Measurements from ENCODE around the gene RNF123.

RNF123 gene

GRCh38 chr3:49689046-49689907 is at the start of gene RNF123, which contains the start of gene MST1:
Gene RNF123, plus strand, starts transcription at chr3:49689557. Its CDS starts 1,609 bp downstream, at chr3:49691166.
Gene MST1, minus strand, starts transcription at chr3:49689474. Its CDS starts 783 bp downstream, at chr3:49688691.
- peak; percentile 81 for DNase-seq (ENCODE audit: low spot score)

- no peak for DNase-seq (ENCODE audit: low spot score)
Measured at GRCh38 chr3:49641292-49641691, 48.1 kb upstream of the RNF123 start.

DNA sequence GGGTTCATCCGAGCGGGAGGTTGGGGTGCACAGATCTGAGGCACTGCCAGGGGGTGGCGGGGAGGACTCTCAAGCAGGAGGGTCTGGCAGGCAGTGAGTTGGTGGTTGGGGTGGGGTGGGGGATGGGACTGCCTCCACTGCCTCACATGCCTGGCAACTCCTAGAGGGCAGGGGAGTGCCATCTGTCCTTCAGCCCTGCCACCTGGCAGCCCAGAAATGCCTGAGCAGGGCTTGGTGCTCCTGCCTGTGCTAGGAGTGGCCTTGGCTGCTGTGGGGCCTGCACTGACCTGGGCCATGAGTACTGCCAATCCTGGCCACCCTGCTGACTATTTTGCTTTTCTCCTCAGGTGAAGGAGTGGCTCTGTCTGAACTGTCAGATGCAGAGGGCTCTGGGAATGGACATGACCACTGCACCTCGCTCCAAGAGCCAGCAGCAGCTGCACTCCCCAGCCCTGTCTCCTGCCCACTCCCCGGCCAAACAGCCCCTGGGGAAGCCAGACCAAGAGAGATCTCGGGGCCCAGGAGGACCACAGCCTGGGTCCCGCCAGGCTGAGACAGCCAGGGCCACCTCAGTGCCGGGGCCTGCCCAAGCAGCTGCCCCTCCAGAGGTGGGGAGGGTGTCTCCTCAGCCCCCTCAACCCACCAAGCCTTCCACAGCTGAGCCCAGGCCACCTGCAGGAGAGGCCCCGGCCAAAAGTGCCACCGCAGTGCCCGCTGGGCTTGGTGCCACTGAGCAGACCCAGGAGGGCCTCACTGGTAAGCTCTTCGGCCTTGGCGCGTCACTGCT is 47.2 kb upstream of the RNF123 start:
- DNase-seq (ENCODE audit: low spot score) = no peak

GRCh38 chr3:49642708-49643145 is 46.6 kb upstream of the RNF123 start:
- no peak for DNase-seq (ENCODE audit: low spot score)

GRCh38 chr3:49644684-49645083 is 44.7 kb upstream of the RNF123 start:
- no peak for DNase-seq (ENCODE audit: low spot score)

DNA sequence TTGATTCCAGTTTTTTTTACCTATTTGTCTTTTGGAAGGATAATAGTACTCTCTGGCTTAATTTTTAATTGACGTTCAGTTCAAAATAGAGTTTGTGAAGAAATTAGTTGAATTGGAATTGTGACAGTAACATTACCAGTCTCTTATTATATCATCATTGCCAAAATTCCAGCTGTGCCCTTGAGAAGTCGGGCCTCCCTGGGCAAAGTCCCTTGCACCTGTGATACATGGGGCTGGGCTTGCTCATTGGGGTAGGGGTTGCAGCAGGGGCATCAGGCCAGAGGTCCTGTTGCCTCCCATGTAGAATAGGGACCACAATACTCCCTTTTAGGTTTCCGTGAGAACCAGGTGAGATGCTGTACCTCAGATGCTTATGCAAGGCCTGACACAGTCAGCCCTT is 43.1 kb upstream of the RNF123 start:
- no peak for DNase-seq (ENCODE audit: low spot score)

GRCh38 chr3:49647741-49648140 is 41.6 kb upstream of the RNF123 start:
- DNase-seq (ENCODE audit: low spot score) = no peak

GRCh38 chr3:49648354-49649019 is 40.9 kb upstream of the RNF123 start:
- DNase-seq (ENCODE audit: low spot score) = no peak

DNA sequence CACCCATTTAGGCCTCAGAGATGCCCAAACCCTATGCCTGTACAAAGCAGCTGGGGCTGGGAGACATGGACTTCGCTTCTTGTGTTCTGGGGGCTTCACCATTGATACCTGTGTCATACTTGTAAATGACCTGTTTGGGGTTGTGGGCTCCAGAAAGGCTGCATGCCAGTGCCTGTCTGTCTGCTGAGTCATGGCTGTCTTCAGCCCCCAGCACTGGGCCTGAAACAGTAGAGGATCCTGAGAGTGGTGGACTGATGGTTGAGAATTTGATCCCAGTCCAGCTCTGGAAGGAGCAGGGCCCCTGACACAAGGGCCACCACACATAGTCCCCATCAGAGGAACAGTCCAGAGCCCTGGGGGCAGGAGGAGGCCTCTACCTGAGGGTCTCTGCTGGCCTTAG is 39.8 kb upstream of the RNF123 start:
- no peak for DNase-seq (ENCODE audit: low spot score)

DNA sequence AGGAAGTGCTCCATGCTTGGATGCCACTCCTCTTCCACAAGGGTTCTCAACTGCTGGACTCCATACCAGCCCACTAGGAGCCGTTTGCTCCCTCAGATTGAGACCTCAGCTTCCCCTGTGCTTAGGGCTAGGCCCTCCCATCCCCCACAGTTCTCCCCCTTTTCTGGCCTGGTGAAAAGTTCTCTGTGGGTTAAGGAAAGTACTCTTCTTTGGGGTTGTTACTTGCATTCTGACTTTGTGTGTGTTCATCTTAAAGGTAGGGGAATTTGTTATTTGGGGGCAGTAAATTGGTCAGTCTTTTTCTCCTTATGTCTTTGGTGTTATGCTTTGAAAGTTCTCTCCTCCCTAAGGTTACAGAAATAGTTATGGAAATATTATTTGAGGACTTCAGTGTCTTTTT is 39.2 kb upstream of the RNF123 start:
- DNase-seq (ENCODE audit: low spot score) = no peak

DNA sequence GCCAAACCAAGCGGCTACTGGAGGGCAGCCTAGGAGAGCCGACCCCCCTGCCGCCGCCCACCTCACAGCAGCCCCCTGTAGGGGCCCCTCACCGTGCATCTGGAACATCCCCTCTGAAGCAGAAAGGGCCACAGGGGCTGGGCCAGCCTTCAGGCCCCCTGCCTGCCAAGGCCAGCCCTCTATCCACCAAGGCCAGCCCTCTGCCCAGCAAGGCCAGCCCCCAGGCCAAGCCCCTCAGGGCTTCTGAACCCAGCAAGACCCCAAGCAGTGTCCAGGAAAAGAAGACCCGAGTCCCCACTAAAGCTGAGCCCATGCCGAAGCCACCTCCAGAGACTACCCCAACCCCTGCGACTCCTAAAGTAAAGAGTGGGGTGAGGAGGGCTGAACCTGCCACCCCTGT is 38.7 kb upstream of the RNF123 start:
- DNase-seq (ENCODE audit: low spot score) = no peak

DNA sequence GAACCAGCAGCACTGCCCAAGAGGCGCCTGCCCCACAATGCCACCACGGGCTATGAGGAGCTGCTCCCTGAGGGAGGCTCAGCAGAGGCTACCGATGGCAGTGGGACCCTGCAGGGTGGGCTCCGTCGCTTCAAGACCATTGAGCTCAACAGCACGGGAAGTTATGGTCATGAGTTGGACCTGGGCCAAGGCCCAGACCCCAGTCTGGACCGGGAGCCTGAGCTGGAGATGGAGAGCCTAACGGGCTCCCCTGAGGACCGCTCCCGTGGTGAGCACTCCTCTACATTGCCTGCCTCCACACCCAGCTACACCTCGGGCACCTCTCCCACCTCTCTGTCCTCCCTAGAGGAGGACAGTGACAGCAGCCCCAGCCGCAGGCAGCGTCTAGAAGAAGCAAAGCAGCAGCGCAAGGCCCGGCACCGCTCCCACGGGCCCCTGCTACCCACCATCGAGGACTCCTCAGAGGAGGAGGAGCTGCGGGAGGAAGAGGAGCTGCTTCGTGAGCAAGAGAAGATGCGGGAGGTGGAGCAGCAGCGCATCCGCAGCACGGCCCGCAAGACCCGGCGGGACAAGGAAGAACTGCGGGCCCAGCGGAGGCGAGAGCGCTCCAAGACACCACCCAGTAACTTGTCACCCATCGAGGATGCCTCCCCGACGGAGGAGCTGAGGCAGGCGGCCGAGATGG is 37.0 kb upstream of the RNF123 start:
- no peak for DNase-seq (ENCODE audit: low spot score)

DNA sequence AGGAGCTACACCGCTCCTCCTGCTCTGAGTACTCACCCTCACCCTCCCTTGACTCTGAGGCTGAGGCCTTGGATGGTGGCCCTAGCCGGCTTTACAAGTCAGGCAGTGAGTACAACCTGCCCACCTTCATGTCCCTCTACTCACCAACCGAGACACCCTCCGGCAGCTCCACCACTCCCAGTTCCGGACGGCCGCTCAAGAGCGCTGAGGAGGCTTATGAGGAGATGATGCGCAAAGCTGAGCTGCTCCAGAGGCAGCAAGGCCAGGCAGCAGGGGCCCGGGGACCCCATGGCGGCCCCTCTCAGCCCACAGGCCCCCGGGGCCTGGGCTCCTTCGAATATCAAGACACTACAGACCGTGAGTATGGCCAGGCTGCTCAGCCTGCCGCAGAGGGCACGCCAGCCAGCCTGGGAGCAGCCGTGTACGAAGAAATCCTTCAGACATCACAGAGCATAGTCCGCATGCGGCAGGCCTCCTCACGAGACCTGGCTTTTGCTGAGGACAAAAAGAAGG is 36.4 kb upstream of the RNF123 start:
- no peak for DNase-seq (ENCODE audit: low spot score)

- DNase-seq (ENCODE audit: low spot score) = no peak
Measured at GRCh38 chr3:49653621-49654020, 35.7 kb upstream of the RNF123 start.

- no peak for DNase-seq (ENCODE audit: low spot score)
Measured at GRCh38 chr3:49654176-49654825, 35.1 kb upstream of the RNF123 start.

DNA sequence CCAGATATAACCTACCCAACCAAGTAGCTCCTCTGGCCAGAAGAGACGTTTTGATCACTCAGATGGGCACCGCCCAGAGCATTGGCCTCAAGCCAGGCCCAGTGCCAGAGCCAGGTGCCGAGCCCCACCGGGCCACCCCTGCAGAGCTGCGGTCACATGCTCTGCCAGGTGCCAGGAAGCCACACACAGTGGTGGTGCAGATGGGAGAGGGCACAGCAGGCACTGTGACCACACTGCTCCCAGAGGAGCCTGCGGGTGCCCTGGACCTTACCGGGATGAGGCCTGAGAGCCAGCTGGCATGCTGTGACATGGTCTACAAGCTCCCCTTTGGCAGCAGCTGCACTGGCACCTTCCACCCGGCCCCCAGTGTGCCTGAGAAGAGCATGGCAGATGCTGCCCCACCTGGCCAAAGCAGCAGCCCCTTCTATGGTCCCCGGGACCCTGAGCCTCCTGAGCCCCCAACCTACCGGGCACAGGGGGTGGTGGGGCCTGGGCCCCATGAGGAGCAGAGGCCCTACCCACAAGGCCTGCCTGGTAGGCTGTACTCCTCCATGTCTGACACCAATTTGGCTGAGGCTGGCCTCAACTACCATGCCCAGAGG is 34.3 kb upstream of the RNF123 start:
- DNase-seq (ENCODE audit: low spot score) = no peak

- DNase-seq (ENCODE audit: low spot score) = no peak
Measured at GRCh38 chr3:49655731-49656285, 33.5 kb upstream of the RNF123 start.

GRCh38 chr3:49656541-49657112 is 32.7 kb upstream of the RNF123 start:
- DNase-seq (ENCODE audit: low spot score) = no peak

DNA sequence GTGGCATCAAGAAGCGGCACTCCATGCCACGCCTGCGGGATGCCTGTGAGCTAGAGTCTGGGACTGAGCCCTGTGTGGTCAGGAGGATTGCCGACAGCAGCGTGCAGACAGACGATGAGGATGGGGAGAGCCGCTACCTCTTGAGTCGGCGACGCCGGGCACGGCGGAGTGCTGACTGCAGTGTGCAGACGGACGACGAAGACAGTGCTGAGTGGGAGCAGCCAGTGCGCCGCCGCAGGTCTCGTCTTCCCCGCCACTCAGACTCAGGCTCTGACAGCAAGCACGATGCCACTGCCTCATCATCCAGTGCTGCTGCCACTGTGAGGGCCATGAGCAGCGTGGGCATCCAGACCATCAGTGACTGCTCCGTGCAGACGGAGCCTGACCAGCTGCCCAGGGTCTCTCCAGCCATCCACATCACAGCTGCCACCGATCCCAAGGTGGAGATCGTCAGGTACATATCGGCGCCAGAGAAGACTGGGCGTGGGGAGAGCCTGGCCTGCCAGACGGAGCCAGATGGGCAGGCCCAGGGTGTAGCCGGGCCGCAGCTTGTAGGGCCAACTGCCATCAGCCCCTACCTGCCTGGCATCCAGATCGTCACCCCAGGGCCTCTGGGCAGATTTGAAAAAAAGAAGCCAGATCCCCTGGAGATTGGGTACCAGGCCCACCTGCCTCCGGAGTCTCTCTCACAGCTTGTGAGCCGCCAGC is 32.0 kb upstream of the RNF123 start:
- no peak for DNase-seq (ENCODE audit: low spot score)
